GM12878 (cell line): ENCODE data around the gene ANAPC16. TPM values are rescaled to one million over a fixed set of nuclear protein-coding genes. Genes with fewer than 3 reads are reported as not detected.

Source experiments
- ATAC-seq: fragments of 200-7000 bp; cut with Tn5 transposase; 3 replicates; pipeline ENCODE4 v1.9.1; 2020; ENCODE audit warnings: mild to moderate bottlenecking, moderate library complexity
- BruUV-seq: library from RNA; stranded (reverse); fragments of 400-500 nt; replicated peaks from 2 replicates; lab custom pipeline; 2021; lab: Mats Ljungman, UMichigan
- CTCF ChIA-PET: fragments of 300-600 bp; sonication (Branson Sonifier 250); formaldehyde crosslinking; extraction: SDS; loops from one replicate; lab custom pipeline; 2021; ENCODE audit warnings: inconsistent platforms; lab: Yijun Ruan, JAX
- POLR2A ChIA-PET: fragments of 350-600 bp; formaldehyde crosslinking; extraction: SDS; loops from one replicate; lab custom pipeline; 2021; ENCODE audit warnings: inconsistent platforms; lab: Charles Lee
- RAD21 ChIA-PET: fragments of 300-600 bp; sonication (Branson Sonifier 250); formaldehyde crosslinking; loops from one replicate; lab custom pipeline; 2023; ENCODE audit warnings: antibody characterized with exemption; ENCODE audit not compliant: unreplicated experiment; lab: Charles Lee
- SMC1A ChIA-PET: fragments of 300-600 bp; sonication (Branson Sonifier 250); formaldehyde crosslinking; loops from one replicate; lab custom pipeline; 2023; ENCODE audit not compliant: unreplicated experiment, uncharacterized antibody; lab: Charles Lee
- DNase-seq: peaks from one replicate; pipeline ENCODE4 v3.0.0-alpha.2; 2011; ENCODE audit warnings: low read depth, low spot score
- FAIRE-seq: peaks from 3 replicates; lab custom pipeline; 2011; peaks lifted over from hg19 to GRCh38; lab: Jason Lieb, UNC
- H2AFZ ChIP-seq: 2 replicates; pipeline ENCODE4 v1.6.0; 2011; ENCODE audit warnings: low read depth, low read length, control low read depth; ENCODE audit not compliant: control insufficient read depth
- H3K27ac ChIP-seq: 2 replicates; pipeline ENCODE4 v1.5.1; 2011; ENCODE audit warnings: control low read depth; ENCODE audit not compliant: control insufficient read depth, insufficient read depth
- H3K27me3 ChIP-seq, 2 experiments: replicated peaks in 1 of 2; 2 replicates each; pipeline versions ENCODE4 v1.6.0 to v1.6.1; 2011; ENCODE audit warnings: low read length in 1 of 2; ENCODE audit not compliant: control insufficient read depth in 2 of 2, insufficient read depth in 2 of 2
- H3K36me3 ChIP-seq, 2 experiments: 2 replicates each; pipeline ENCODE4 v1.5.1; 2011; ENCODE audit warnings: low read length in 1 of 2; ENCODE audit not compliant: control insufficient read depth in 2 of 2, insufficient read depth in 2 of 2
- H3K4me1 ChIP-seq: 2 replicates; pipeline ENCODE4 v1.6.1; 2011; ENCODE audit warnings: mild to moderate bottlenecking, low read length, moderate library complexity, mixed read lengths; ENCODE audit not compliant: control insufficient read depth, insufficient read depth
- H3K4me2 ChIP-seq: 2 replicates; pipeline ENCODE4 v1.6.0; 2011; ENCODE audit warnings: control low read depth; ENCODE audit not compliant: control insufficient read depth, insufficient read depth
- H3K4me3 ChIP-seq: fragments of 200-600 bp; sonication (generic); 2 replicates; pipeline ENCODE4 v1.5.1; 2016
- H3K79me2 ChIP-seq: 2 replicates; pipeline ENCODE4 v1.6.0; 2011; ENCODE audit warnings: low read length; ENCODE audit not compliant: control insufficient read depth, insufficient read depth
- H3K9ac ChIP-seq: 2 replicates; pipeline ENCODE4 v1.8.0; 2011; ENCODE audit warnings: low read length, control low read depth, mixed read lengths; ENCODE audit not compliant: control insufficient read depth, insufficient read depth
- H3K9me3 ChIP-seq: replicated peaks from 3 replicates; pipeline ENCODE4 v1.5.1; 2011; ENCODE audit warnings: mild to moderate bottlenecking, low read length; ENCODE audit not compliant: control insufficient read depth, insufficient read depth
- H4K20me1 ChIP-seq: 2 replicates; pipeline ENCODE4 v1.6.0; 2011; ENCODE audit not compliant: control insufficient read depth, insufficient read depth
- CTCF ChIP-seq, 3 experiments: IDR thresholded peaks in 2 of 3; conservative IDR thresholded peaks in 1 of 3; 2 replicates each; pipeline ENCODE4 v1.5.1; 2011; ENCODE audit warnings: low read depth in 3 of 3, low read length in 3 of 3, mild to moderate bottlenecking in 3 of 3, control low read depth in 2 of 3, moderate library complexity in 2 of 3, inconsistent platforms in 1 of 3, mixed read lengths in 1 of 3; ENCODE audit not compliant: control insufficient read depth in 2 of 3, insufficient read depth in 1 of 3; ENCODE audit errors: extremely low read depth in 1 of 3
- NR2C2 ChIP-seq: IDR thresholded peaks from 2 replicates; pipeline ENCODE4 v1.6.1; 2011; ENCODE audit warnings: borderline replicate concordance, low read depth; ENCODE audit not compliant: control insufficient read depth, insufficient read length
- WGBS: methylation state at CpG from one replicate; pipeline ENCODE4 v1.1.6; 2016; ENCODE audit warnings: low lambda C conversion rate; ENCODE audit not compliant: insufficient replicate concordance, insufficient coverage; ENCODE audit errors: missing lambda C conversion rate; 5-methylcytosine and 5-hydroxymethylcytosine counted together
- in situ Hi-C: fragments of 300-500 bp; cut with MboI; formaldehyde crosslinking; loops from 9 replicates; pipeline ENCODE4 v1.14.3; 2018; ENCODE audit warnings: mixed read lengths
- intact Hi-C: fragments of 100-400 bp; cut with micrococcal nuclease; formaldehyde crosslinking; loops from one replicate; pipeline ENCODE4 v1.14.2; 2022; ENCODE audit not compliant: unreplicated experiment
- polyA plus RNA-seq, 11 experiments: library from polyadenylated mRNA; depleted of rRNA in 4 of 11; unstranded in 6 of 11; stranded (reverse) in 5 of 11; fragments of >200 nt; fragmentation: Nextera tagmentation in 4 of 11; fragmentation: Illumina TruSeq in 1 of 11; extraction: Ambion mirVana in 4 of 11; extraction: Trizol in 1 of 11; gene quantifications; 1 replicate in 1 of 11; 2 replicates in 10 of 11; pipeline versions ENCODE4 v1.2.1 to v1.2.3, GENCODE V29; 2011 to 2016; ENCODE audit warnings: inconsistent platforms in 2 of 11, missing spikeins in 2 of 11, low read depth in 1 of 11
- total RNA-seq, 4 experiments: library from RNA; depleted of rRNA in 3 of 4; stranded (reverse); fragments of >200 nt in 3 of 4; fragmentation: Illumina TruSeq in 1 of 4; extraction: Trizol in 1 of 4; gene quantifications; 2 replicates each; pipeline versions ENCODE4 v1.2.1 to v1.2.3, GENCODE V29; 2013 to 2021

The ANAPC16 gene
- total and polyA plus RNA-seq, 10 of the 15 experiments (the other 5 are each of a cell fraction or from before 2014, with no cell fraction given) = 66.9 to 208 (median 134) TPM

GRCh38 chr10:72243822-72244437, 28.1 kb downstream of the ANAPC16 start:
- Histone ChIP-seq H2AFZ (no peak overlapping the region), H4K20me1 (no peaks in the 10 kb centered on the region), H3K79me2 (no peaks in the 10 kb centered on the region), H3K4me1 (peaks cover 60% of the 10 kb centered on the region), H3K4me2 (no peak overlapping the region), H3K9ac (no peak overlapping the region), H3K4me3 (no peak overlapping the region), H3K9me3 (no peaks in the 10 kb centered on the region), H3K36me3 (no peaks in the 10 kb centered on the region), H3K27me3 (no peaks in the 10 kb centered on the region), H3K27ac (peak overlapping the region; percentile 26)
- BruUV-seq = no TSS peak
- POLR2A ChIA-PET = interaction anchor here (0.6 to 8.0 kb wide), 6 partner anchors 10 to 28 kb away, joined by 3 to 113 read pairs (median 4); no protein-coding TSS in a partner anchor
- WGBS = 76% methylated on average over 11 of the region's 11 CpGs
- RAD21 ChIA-PET = interaction anchor here (0.8 to 10.5 kb wide), 5 partner anchors 15 to 93 kb away, joined by 3 to 185 read pairs (median 5); no protein-coding TSS in a partner anchor
- SMC1A ChIA-PET = interaction anchor here (1.1 to 6.1 kb wide), 7 partner anchors 9 to 173 kb away, joined by 3 to 115 read pairs (median 3); no protein-coding TSS in a partner anchor
- ATAC-seq = no peak
- intact Hi-C loops (no loop called here), in situ Hi-C loops (no loop called here)
- CTCF ChIA-PET = interaction anchor here (0.7 to 1.5 kb wide), 3 partner anchors 17 to 93 kb away, joined by 3 to 5 read pairs (median 5); no protein-coding TSS in a partner anchor
- no peak for DNase-seq
- TF ChIP-seq CTCF (IDR thresholded peaks at IDR 0.05 in 2 of 3, conservative IDR thresholded peaks at IDR 0.05 in 1 of 3; ENCODE audit: control insufficient read depth in 2 of 3, extremely low read depth in 1 of 3, insufficient read depth in 1 of 3, low read depth in 3 of 3, low read length in 3 of 3) (0 out of 6 replicates have a peak, but pooled peaks have one; percentile 10 to 19 (median 18)), NR2C2 (no peak)
- no peak for FAIRE-seq
